Left lung (tissue), 10 donors: Measurements from ENCODE around the gene ZNF85. TPM values are rescaled to one million over a fixed set of nuclear protein-coding genes. Genes with fewer than 3 reads are reported as not detected.
"Not testable (repeated sequence)": the region's sequence is repeated elsewhere in the genome, so short reads cannot be mapped to it uniquely, and the experiment has no call there.

Experiments
- ATAC-seq: fragments of 200-7000 bp; cut with Tn5 transposase; one replicate; pipeline ENCODE4 v1.9.1; 2020; ENCODE audit warnings: moderate library complexity
- DNase-seq, 4 donors: peaks; one replicate each; pipeline ENCODE4 v3.0.0-alpha.2; 2013 to 2020
- H3K27ac ChIP-seq, 2 donors: fragments of 200-600 bp; sonication (generic) in 1 of 2; one replicate each; pipeline versions ENCODE4 v1.5.0 to v1.8.0; 2020 to 2021
- H3K27me3 ChIP-seq, 2 donors: fragments of 200-600 bp; sonication (generic) in 1 of 2; one replicate each; pipeline versions ENCODE4 v1.5.0 to v1.8.0; 2020 to 2021
- H3K36me3 ChIP-seq, 2 donors: fragments of 200-600 bp; sonication (generic) in 1 of 2; one replicate each; pipeline versions ENCODE4 v1.5.0 to v1.8.0; 2020 to 2021
- H3K4me1 ChIP-seq, 2 donors: fragments of 200-600 bp; one replicate each; pipeline ENCODE4 v1.8.0; 2021
- H3K4me3 ChIP-seq, 2 donors: fragments of 200-600 bp; sonication (generic) in 1 of 2; one replicate each; pipeline versions ENCODE4 v1.5.0 to v1.8.0; 2020 to 2021; ENCODE audit warnings: mild to moderate bottlenecking in 1 of 2
- H3K9me3 ChIP-seq, 2 donors: fragments of 200-600 bp; sonication (generic) in 1 of 2; one replicate each; pipeline versions ENCODE4 v1.5.0 to v1.8.0; 2020 to 2021
- intact Hi-C, 2 donors: fragments of 100-400 bp; cut with DNase I; formaldehyde crosslinking; loops; one replicate each; pipeline versions ENCODE4 v1.11.2 to v1.14.2; 2022
- polyA plus RNA-seq, 6 donors: library from polyadenylated mRNA; unstranded; fragments of 120-200 nt; gene quantifications; one replicate each; pipeline ENCODE4 v1.2.1, GENCODE V29; 2013; ENCODE audit not compliant: insufficient read length in 6 of 6
- total RNA-seq, 2 donors: library from RNA; stranded (reverse); fragmentation: NEBNext Ultra II Directional; extraction: Animal tissue kit (Norgen Biotek cat#: 25700); gene quantifications; one replicate each; pipeline ENCODE4 v1.2.1, GENCODE V29; 2021
- TF ChIP-seq, protein P1 (sequence below), 2 donors: fragments of 200-600 bp; sonication (generic) in 1 of 2; IDR thresholded peaks; one replicate each; pipeline versions ENCODE4 v1.5.0 to v1.8.0; 2021; ENCODE audit warnings: antibody characterized with exemption in 2 of 2
- donor health status: DM: no; HTN: yes; CAD: no.
- donor health status: DM: no; HTN: no; CAD: no.

The ZNF85 gene
- total and polyA plus RNA-seq, 8 donors = 5.7 to 29.4 (median 18.7) TPM

DNA sequence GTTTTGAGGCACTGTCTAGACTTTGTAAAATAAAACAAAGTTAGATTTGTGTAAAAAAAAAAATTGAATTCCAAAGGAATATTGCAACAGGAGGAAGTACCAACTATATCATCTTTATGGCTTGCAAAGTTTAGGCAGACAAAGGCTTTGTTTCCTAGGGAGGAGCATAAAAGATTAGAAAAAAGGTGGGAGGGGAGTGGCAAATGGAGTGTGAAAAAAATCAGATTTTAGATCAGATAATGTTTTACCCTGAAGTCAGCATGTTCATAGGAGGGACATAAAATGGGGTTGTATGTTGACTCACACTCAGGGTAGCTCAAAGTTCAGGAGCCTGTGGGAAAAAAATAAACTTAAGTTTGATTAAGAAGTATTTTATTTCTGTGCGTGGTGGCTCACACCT, 3.7 kb downstream of the ZNF85 start:
- intact Hi-C loops = no loop called here
- TF ChIP-seq, protein P1, sequence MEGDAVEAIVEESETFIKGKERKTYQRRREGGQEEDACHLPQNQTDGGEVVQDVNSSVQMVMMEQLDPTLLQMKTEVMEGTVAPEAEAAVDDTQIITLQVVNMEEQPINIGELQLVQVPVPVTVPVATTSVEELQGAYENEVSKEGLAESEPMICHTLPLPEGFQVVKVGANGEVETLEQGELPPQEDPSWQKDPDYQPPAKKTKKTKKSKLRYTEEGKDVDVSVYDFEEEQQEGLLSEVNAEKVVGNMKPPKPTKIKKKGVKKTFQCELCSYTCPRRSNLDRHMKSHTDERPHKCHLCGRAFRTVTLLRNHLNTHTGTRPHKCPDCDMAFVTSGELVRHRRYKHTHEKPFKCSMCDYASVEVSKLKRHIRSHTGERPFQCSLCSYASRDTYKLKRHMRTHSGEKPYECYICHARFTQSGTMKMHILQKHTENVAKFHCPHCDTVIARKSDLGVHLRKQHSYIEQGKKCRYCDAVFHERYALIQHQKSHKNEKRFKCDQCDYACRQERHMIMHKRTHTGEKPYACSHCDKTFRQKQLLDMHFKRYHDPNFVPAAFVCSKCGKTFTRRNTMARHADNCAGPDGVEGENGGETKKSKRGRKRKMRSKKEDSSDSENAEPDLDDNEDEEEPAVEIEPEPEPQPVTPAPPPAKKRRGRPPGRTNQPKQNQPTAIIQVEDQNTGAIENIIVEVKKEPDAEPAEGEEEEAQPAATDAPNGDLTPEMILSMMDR (IDR thresholded peaks at IDR 0.05) = no peak
- Histone ChIP-seq H3K4me1 (peaks cover 0 to 9% of the 10 kb centered on the region in 2 donors), H3K27me3 (no peaks in the 10 kb centered on the region), H3K27ac (no peak overlapping the region), H3K36me3 (peaks cover 0 to 5% of the 10 kb centered on the region in 2 donors), H3K4me3 (no peak overlapping the region), H3K9me3 (peaks cover 0 to 12% of the 10 kb centered on the region in 2 donors)
- ATAC-seq (no peak), DNase-seq (no peak)

DNA sequence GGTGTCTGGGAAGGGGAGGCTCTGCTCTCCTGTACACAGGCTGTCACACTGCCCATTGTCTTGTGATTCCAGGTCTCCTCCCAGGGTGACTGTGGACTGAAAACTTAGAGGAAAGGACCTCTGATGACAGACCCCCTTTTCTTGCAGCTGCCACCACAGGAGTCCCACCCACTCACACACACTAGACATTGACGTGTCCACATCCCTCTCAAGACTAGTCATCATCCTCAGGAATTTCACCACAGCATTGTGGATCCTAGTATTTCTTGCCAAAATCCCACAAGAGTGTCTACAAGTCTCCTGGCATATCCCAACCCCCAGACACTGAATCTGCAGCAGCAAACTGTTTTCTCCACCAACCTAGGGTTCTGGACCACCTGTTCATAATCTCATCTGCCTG, 5.3 kb downstream of the ZNF85 start:
- TF ChIP-seq, protein P1 (IDR thresholded peaks at IDR 0.05) = no peak
- H3K4me1 ChIP-seq = peaks cover 0 to 9% of the 10 kb centered on the region in 2 donors
- no peak for ATAC-seq
- H3K27me3 ChIP-seq = no peaks in the 10 kb centered on the region
- intact Hi-C loops = no loop called here
- H3K36me3 ChIP-seq = peaks cover 0 to 5% of the 10 kb centered on the region in 2 donors
- no peak for DNase-seq
- peaks cover 0 to 20% of the 10 kb centered on the region in 2 donors for H3K9me3 ChIP-seq
- H3K4me3 ChIP-seq = no peak overlapping the region
- no peak overlapping the region for H3K27ac ChIP-seq

DNA sequence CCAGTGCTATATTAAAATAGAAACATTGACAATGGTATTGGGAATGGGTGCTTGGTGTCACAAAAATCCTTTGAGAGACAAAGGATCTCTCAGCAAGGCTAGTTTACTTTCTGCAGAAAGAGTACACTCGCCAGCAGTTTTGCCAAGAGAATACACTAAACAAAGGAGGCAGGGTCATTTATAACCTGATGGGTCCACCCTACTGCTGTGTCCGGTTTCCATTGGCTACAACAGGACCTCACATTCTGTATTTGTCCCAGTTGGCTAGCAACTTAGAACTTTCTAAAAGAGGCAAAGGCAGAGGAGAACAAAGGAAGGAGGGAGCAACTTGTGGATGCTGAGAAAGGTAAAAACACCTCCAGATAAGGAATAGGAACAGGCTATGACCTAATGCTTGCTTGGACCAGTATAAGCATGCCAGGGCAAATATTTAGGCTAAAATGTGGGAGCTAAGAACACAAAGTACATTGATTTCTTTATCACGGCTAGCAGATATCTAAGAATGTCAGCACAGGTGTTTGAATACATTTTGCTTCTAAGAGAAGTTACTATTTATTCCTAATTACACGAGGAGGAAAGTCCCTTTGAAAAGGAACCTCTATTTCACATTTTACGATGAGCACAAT, 13.4 kb downstream of the ZNF85 start:
- H3K4me1 ChIP-seq, H3K27ac ChIP-seq, intact Hi-C loops, H3K27me3 ChIP-seq, DNase-seq, ATAC-seq, H3K4me3 ChIP-seq: not testable (repeated sequence)
- peaks cover 0 to 39% of the 10 kb centered on the region in 2 donors for H3K36me3 ChIP-seq
- peaks cover 0 to 42% of the 10 kb centered on the region in 2 donors for H3K9me3 ChIP-seq

DNA sequence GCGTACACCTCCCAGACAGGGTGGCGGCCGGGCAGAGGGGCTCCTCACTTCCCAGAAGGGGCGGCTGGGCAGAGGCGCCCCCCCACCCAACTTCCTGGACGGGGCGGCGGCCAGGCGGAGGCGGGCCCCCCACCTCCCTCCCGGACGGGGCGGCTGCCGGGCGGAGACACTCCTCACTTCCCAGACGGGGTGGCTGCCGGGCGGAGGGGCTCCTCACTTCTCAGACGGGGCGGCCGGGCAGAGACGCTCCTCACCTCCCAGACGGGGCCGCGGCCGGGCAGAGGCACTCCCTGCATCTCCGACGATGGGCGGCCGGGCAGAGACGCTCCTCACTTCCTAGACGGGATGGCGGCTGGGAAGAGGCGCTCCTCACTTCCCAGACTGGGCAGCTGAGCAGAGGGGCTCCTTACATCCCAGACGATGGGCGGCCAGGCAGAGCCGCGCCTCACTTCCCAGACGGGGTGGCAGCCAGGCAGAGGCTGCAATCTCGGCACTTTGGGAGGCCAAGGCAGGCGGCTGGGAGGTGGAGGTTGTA, 29.6 kb downstream of the ZNF85 start:
- H3K4me3 ChIP-seq, H3K27me3 ChIP-seq, intact Hi-C loops, ATAC-seq, H3K4me1 ChIP-seq, DNase-seq, H3K27ac ChIP-seq: not testable (repeated sequence)
- H3K36me3 ChIP-seq = peaks cover 0 to 22% of the 10 kb centered on the region in 2 donors
- peaks cover 0 to 73% of the 10 kb centered on the region in 2 donors for H3K9me3 ChIP-seq

DNA sequence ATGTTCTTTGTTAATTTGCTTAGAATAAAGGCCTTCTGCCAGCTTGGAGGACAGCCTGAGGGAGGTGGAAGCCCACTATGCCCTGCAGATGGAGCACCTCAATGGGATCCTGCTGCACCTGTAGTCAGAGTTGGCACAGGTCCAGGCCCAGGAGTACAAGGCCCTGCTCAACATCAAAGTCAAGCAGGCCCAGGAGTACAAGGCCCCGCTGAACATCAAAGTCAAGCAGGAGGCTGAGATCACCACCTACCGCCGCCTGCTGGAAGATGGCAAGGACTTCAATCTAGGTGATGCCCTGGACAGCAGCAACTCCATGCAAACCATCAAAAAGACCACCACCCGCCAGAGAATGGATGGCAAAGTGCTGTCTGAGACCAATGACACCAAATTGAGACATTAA, 41.7 kb downstream of the ZNF85 start:
- H3K36me3 ChIP-seq = no peaks in the 10 kb centered on the region
- H3K4me3 ChIP-seq = no peak overlapping the region
- ATAC-seq (no peak), DNase-seq (peak in 1 of 4 donors; percentile 10)
- H3K27me3 ChIP-seq = no peaks in the 10 kb centered on the region
- H3K27ac ChIP-seq = no peak overlapping the region
- H3K9me3 ChIP-seq = peaks cover 0 to 31% of the 10 kb centered on the region in 2 donors
- no peaks in the 10 kb centered on the region for H3K4me1 ChIP-seq
- TF ChIP-seq, protein P1 (IDR thresholded peaks at IDR 0.05) = no peak
- intact Hi-C loops = no loop called here

DNA sequence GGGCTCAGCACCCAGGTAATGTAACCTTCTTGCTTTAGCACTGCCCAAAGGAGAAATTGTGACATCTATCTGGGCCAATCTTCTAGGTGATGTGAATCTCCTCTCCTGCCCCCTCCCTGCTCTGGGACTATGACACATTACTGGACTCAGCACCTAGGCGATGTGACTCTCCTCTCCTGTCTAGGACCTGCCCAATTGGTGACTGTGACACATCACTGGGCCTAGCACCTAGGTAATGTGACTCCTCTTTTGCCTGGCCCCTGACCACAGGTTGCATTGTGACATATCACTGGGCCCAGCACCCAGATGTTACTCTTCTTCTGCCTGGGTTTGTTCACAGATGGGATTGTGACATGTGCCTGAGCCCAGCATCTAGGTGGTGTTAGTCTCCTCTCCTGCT, 45.0 kb downstream of the ZNF85 start:
- intact Hi-C loops = no loop called here
- no peak for DNase-seq
- ATAC-seq = no peak
- no peaks in the 10 kb centered on the region for H3K36me3 ChIP-seq
- peaks cover 0 to 22% of the 10 kb centered on the region in 2 donors for H3K9me3 ChIP-seq
- H3K4me3 ChIP-seq = no peak overlapping the region
- H3K4me1 ChIP-seq = no peaks in the 10 kb centered on the region
- TF ChIP-seq, protein P1 (IDR thresholded peaks at IDR 0.05) = no peak
- no peaks in the 10 kb centered on the region for H3K27me3 ChIP-seq
- no peak overlapping the region for H3K27ac ChIP-seq
